IMR-90 (cell line): ENCODE measurements around the gene RELN. TPM values are rescaled to one million over a fixed set of nuclear protein-coding genes. Genes with fewer than 3 reads are reported as not detected.

Experiments
- ATAC-seq: fragments of 200-7000 bp; cut with Tn5 transposase; 2 replicates; pipeline ENCODE4 v1.9.1; 2020; ENCODE audit warnings: low read depth, mild to moderate bottlenecking, moderate library complexity
- BruUV-seq: library from RNA; stranded (reverse); fragments of 400-500 nt; replicated peaks from 2 replicates; lab custom pipeline; 2021; lab: Mats Ljungman, UMichigan
- CTCF ChIA-PET: fragments of 300-600 bp; formaldehyde crosslinking; extraction: SDS; loops from one replicate; lab custom pipeline; 2021; ENCODE audit warnings: antibody characterized with exemption; lab: Yijun Ruan, JAX
- POLR2A ChIA-PET: fragments of 300-600 bp; sonication (Branson Sonifier 250); formaldehyde crosslinking; loops from one replicate; lab custom pipeline; 2022; ENCODE audit warnings: antibody characterized with exemption; ENCODE audit not compliant: unreplicated experiment; lab: Charles Lee
- DNase-seq: peaks from one replicate; pipeline ENCODE4 v3.0.0; 2013
- H2AFZ ChIP-seq: replicated peaks from 2 replicates; pipeline ENCODE3; 2013; ENCODE audit warnings: low read length, mild to moderate bottlenecking; ENCODE audit not compliant: poor library complexity
- H2AK5ac ChIP-seq: 2 replicates; pipeline ENCODE4 v1.6.1; 2013; ENCODE audit warnings: low read depth, low read length, inconsistent platforms
- H2AK9ac ChIP-seq: replicated peaks from 2 replicates; pipeline ENCODE3; 2013; ENCODE audit warnings: mild to moderate bottlenecking, low read depth, low read length, moderate library complexity; ENCODE audit not compliant: poor library complexity
- H2BK120ac ChIP-seq: 2 replicates; pipeline ENCODE4 v1.6.1; 2013; ENCODE audit warnings: low read depth, low read length, inconsistent platforms
- H2BK15ac ChIP-seq: 3 replicates; pipeline ENCODE4 v1.6.1; 2013; ENCODE audit warnings: low read depth, low read length, inconsistent platforms
- H2BK20ac ChIP-seq: 2 replicates; pipeline ENCODE4 v1.6.1; 2013; ENCODE audit warnings: low read depth, mild to moderate bottlenecking, inconsistent platforms, low read length, moderate library complexity
- H2BK5ac ChIP-seq: 2 replicates; pipeline ENCODE4 v1.6.1; 2013; ENCODE audit warnings: mild to moderate bottlenecking, low read depth, low read length, inconsistent platforms; ENCODE audit not compliant: poor library complexity, severe bottlenecking
- H3K14ac ChIP-seq: replicated peaks from 2 replicates; pipeline ENCODE4 v1.6.1; 2013; ENCODE audit warnings: low read depth, low read length, inconsistent platforms
- H3K18ac ChIP-seq: 2 replicates; pipeline ENCODE4 v1.6.1; 2013; ENCODE audit warnings: low read depth, low read length, control low read depth
- H3K23ac ChIP-seq: 2 replicates; pipeline ENCODE4 v1.6.1; 2013; ENCODE audit warnings: low read depth, low read length, inconsistent platforms
- H3K27ac ChIP-seq: 2 replicates; pipeline ENCODE4 v1.5.1; 2013; ENCODE audit warnings: mild to moderate bottlenecking, control low read depth, low read length; ENCODE audit not compliant: insufficient read depth
- H3K27me3 ChIP-seq: 2 replicates; pipeline ENCODE4 v1.6.1; 2013; ENCODE audit warnings: low read length; ENCODE audit not compliant: control insufficient read depth, insufficient read depth
- H3K36me3 ChIP-seq: 2 replicates; pipeline ENCODE4 v1.6.1; 2013; ENCODE audit warnings: low read length, mixed read lengths; ENCODE audit not compliant: control insufficient read depth, insufficient read depth
- H3K4ac ChIP-seq: 2 replicates; pipeline ENCODE4 v1.6.1; 2013; ENCODE audit warnings: low read depth, low read length, inconsistent platforms
- H3K4me1 ChIP-seq: 2 replicates; pipeline ENCODE4 v1.6.1; 2013; ENCODE audit warnings: low read length, mixed read lengths; ENCODE audit not compliant: control insufficient read depth, insufficient read depth
- H3K4me2 ChIP-seq: 2 replicates; pipeline ENCODE4 v1.6.1; 2013; ENCODE audit warnings: low read depth, mild to moderate bottlenecking, control low read depth, low read length, moderate library complexity
- H3K4me3 ChIP-seq: 2 replicates; pipeline ENCODE4 v1.5.1; 2013; ENCODE audit warnings: low read depth, mild to moderate bottlenecking, control low read depth, low read length, moderate library complexity; ENCODE audit not compliant: insufficient read depth
- H3K56ac ChIP-seq: 2 replicates; pipeline ENCODE4 v1.6.1; 2013; ENCODE audit warnings: low read length, inconsistent platforms; ENCODE audit not compliant: insufficient read depth; ENCODE audit errors: extremely low read depth
- H3K79me1 ChIP-seq, 2 experiments: 2 replicates each; pipeline ENCODE4 v1.6.1; 2013; ENCODE audit warnings: low read length in 2 of 2, inconsistent platforms in 1 of 2, low read depth in 1 of 2
- H3K9ac ChIP-seq: 2 replicates; pipeline ENCODE4 v1.6.1; 2013; ENCODE audit warnings: low read depth, low read length, control low read depth
- H3K9me1 ChIP-seq: 2 replicates; pipeline ENCODE4 v1.6.1; 2013; ENCODE audit warnings: low read length, inconsistent platforms; ENCODE audit not compliant: insufficient read depth
- H3K9me3 ChIP-seq: 2 replicates; pipeline ENCODE4 v1.6.1; 2013; ENCODE audit warnings: low read length; ENCODE audit not compliant: control insufficient read depth, insufficient read depth
- H4K20me1 ChIP-seq: 2 replicates; pipeline ENCODE4 v1.6.1; 2013; ENCODE audit warnings: low read length, inconsistent platforms; ENCODE audit not compliant: insufficient read depth
- H4K5ac ChIP-seq: 2 replicates; pipeline ENCODE4 v1.6.1; 2013; ENCODE audit warnings: mild to moderate bottlenecking, low read depth, low read length, control low read depth
- H4K8ac ChIP-seq, 2 experiments: 2 replicates each; pipeline ENCODE4 v1.6.1; 2013; ENCODE audit warnings: low read depth in 2 of 2, low read length in 2 of 2, control low read depth in 1 of 2, inconsistent platforms in 1 of 2
- H4K91ac ChIP-seq: 2 replicates; pipeline ENCODE4 v1.6.1; 2013; ENCODE audit warnings: low read depth, low read length, inconsistent platforms; ENCODE audit not compliant: insufficient read depth
- MXI1 ChIP-seq: IDR thresholded peaks from 2 replicates; pipeline ENCODE4 v1.6.1; 2012; ENCODE audit warnings: low read depth, mild to moderate bottlenecking, low read length, moderate library complexity, borderline replicate concordance
- POLR2A ChIP-seq: IDR thresholded peaks from 2 replicates; pipeline ENCODE4 v1.6.1; 2012; ENCODE audit warnings: mild to moderate bottlenecking, low read depth, low read length
- WGBS, 2 experiments: methylation state at CpG; one replicate each; pipeline versions ENCODE4 v1.1.5 to v1.1.7; 2013; ENCODE audit warnings: missing lambda C conversion rate in 2 of 2; ENCODE audit not compliant: insufficient read length in 1 of 2; ENCODE audit errors: extremely low coverage in 2 of 2; 5-methylcytosine and 5-hydroxymethylcytosine counted together
- dilution Hi-C: fragments of 300-500 bp; cut with HindIII; formaldehyde crosslinking; loops from one replicate; pipeline ENCODE4 v1.14.3; 2018; ENCODE audit warnings: low sequenced_read_pairs; ENCODE audit not compliant: unreplicated experiment
- in situ Hi-C: fragments of 300-500 bp; cut with MboI; formaldehyde crosslinking; loops from 3 replicates; pipeline ENCODE4 v1.14.3; 2019; ENCODE audit warnings: low sequenced_read_pairs, inconsistent platforms, mixed read lengths
- intact Hi-C: fragments of 100-400 bp; cut with micrococcal nuclease; formaldehyde crosslinking; loops from 2 replicates; pipeline ENCODE4 v1.10.0; 2022
- polyA plus RNA-seq, 3 experiments: library from polyadenylated mRNA; depleted of rRNA; stranded (reverse); fragments of >200 nt; gene quantifications; 2 replicates each; pipeline ENCODE4 v1.2.3, GENCODE V29; 2012; ENCODE audit warnings: low replicate concordance in 1 of 3
- total RNA-seq: library from RNA; depleted of rRNA; stranded (reverse); fragments of >200 nt; gene quantifications from 2 replicates; pipeline ENCODE4 v1.2.3, GENCODE V29; 2012

The RELN gene
- total and polyA plus RNA-seq, 2 of the 4 experiments (the other 2 are of a cell fraction) = 14.7 to 23.7 TPM

GRCh38 chr7:103894656-103895596 lies 94.5 kb downstream of the RELN start:
- no peak overlapping the region for H2AFZ ChIP-seq
- H2BK120ac ChIP-seq = no peak overlapping the region
- TF ChIP-seq MXI1 (no peak), POLR2A (no peak)
- no TSS peak for BruUV-seq
- H3K9me1 ChIP-seq = no peaks in the 10 kb centered on the region
- in situ Hi-C loops (no loop called here), intact Hi-C loops (no loop called here), dilution Hi-C loops (no loop called here)
- no peak overlapping the region for H2BK5ac ChIP-seq
- H3K27me3 ChIP-seq = no peaks in the 10 kb centered on the region
- H3K4me2 ChIP-seq = no peak overlapping the region
- no peaks in the 10 kb centered on the region for H4K20me1 ChIP-seq
- H3K36me3 ChIP-seq = no peaks in the 10 kb centered on the region
- no peak overlapping the region for H3K4me3 ChIP-seq
- no CpG with 5 or more reads among the region's 10 CpGs for WGBS, 2 experiments
- no peak overlapping the region for H2BK15ac ChIP-seq
- H2AK9ac ChIP-seq = no peak overlapping the region
- H3K4me1 ChIP-seq = no peaks in the 10 kb centered on the region
- no peaks in the 10 kb centered on the region for H3K9me3 ChIP-seq
- H4K91ac ChIP-seq = no peak overlapping the region
- H2AK5ac ChIP-seq = no peak overlapping the region
- DNase-seq = no peak
- POLR2A ChIA-PET = no interaction called here
- H3K23ac ChIP-seq = no peak overlapping the region
- H3K79me1 ChIP-seq = no peaks in the 10 kb centered on the region
- no peak overlapping the region for H2BK20ac ChIP-seq
- CTCF ChIA-PET = no interaction called here
- H3K9ac ChIP-seq = no peak overlapping the region
- H3K14ac ChIP-seq = no peak overlapping the region
- no peak overlapping the region for H4K5ac ChIP-seq
- no peak overlapping the region for H4K8ac ChIP-seq
- H3K27ac ChIP-seq = no peak overlapping the region
- no peak for ATAC-seq
- no peak overlapping the region for H3K4ac ChIP-seq
- H3K18ac ChIP-seq = no peak overlapping the region
- no peak overlapping the region for H3K56ac ChIP-seq
